ENCODE results near the gene RPUSD3.

The RPUSD3 gene

GRCh38 chr3:9887480-9887879 lies 43.7 kb upstream of the RPUSD3 start:
- TF ChIP-seq CTCF (IDR thresholded peaks at IDR 0.05; ENCODE audit: low read depth, low read length), result no peak
- no peaks in the 10 kb centered on the region for H3K9me3 ChIP-seq (ENCODE audit: severe bottlenecking)
- H3K4me3 ChIP-seq (ENCODE audit: low read depth, low read length), result no peak overlapping the region
- no peaks in the 10 kb centered on the region for H3K27me3 ChIP-seq (ENCODE audit: insufficient read depth, low read depth, severe bottlenecking)
- no peak for DNase-seq
- peaks cover 7% of the 10 kb centered on the region for H3K36me3 ChIP-seq
- H3K27ac ChIP-seq, result no peak overlapping the region

- Histone ChIP-seq H3K27ac (no peak overlapping the region), H3K36me3 (no peaks in the 10 kb centered on the region), H3K9me3 (ENCODE audit: severe bottlenecking) (no peaks in the 10 kb centered on the region), H3K27me3 (ENCODE audit: insufficient read depth, low read depth, severe bottlenecking) (no peaks in the 10 kb centered on the region), H3K4me3 (ENCODE audit: low read depth, low read length) (no peak overlapping the region)
- no peak for DNase-seq
- TF ChIP-seq CTCF (IDR thresholded peaks at IDR 0.05; ENCODE audit: low read depth, low read length), result no peak
Measured at GRCh38 chr3:9886328-9886727, 42.5 kb upstream of the RPUSD3 start.

- no peaks in the 10 kb centered on the region for H3K9me3 ChIP-seq (ENCODE audit: severe bottlenecking)
- no peak for TF ChIP-seq CTCF (IDR thresholded peaks at IDR 0.05; ENCODE audit: low read depth, low read length)
- no peak for DNase-seq
- H3K4me3 ChIP-seq (ENCODE audit: low read depth, low read length), result no peak overlapping the region
- H3K27ac ChIP-seq, result no peak overlapping the region
- H3K27me3 ChIP-seq (ENCODE audit: insufficient read depth, low read depth, severe bottlenecking), result no peaks in the 10 kb centered on the region
- no peaks in the 10 kb centered on the region for H3K36me3 ChIP-seq
Measured at GRCh38 chr3:9884555-9885165, 40.9 kb upstream of the RPUSD3 start.

- Histone ChIP-seq H3K27me3 (ENCODE audit: insufficient read depth, low read depth, severe bottlenecking) (no peaks in the 10 kb centered on the region), H3K36me3 (no peaks in the 10 kb centered on the region), H3K27ac (no peak overlapping the region), H3K4me3 (ENCODE audit: low read depth, low read length) (no peak overlapping the region), H3K9me3 (ENCODE audit: severe bottlenecking) (no peaks in the 10 kb centered on the region)
- DNase-seq, result no peak
- no peak for TF ChIP-seq CTCF (IDR thresholded peaks at IDR 0.05; ENCODE audit: low read depth, low read length)
Measured at GRCh38 chr3:9883706-9884554, 40.1 kb upstream of the RPUSD3 start.

GRCh38 chr3:9881441-9881840 lies 37.6 kb upstream of the RPUSD3 start:
- no peak for DNase-seq
- Histone ChIP-seq H3K27ac (no peak overlapping the region), H3K27me3 (ENCODE audit: insufficient read depth, low read depth, severe bottlenecking) (no peaks in the 10 kb centered on the region)

More at GRCh38 chr3:9881441-9881840, 37.6 kb upstream of the RPUSD3 start:
- H3K4me3 ChIP-seq (ENCODE audit: low read depth, low read length), result no peak overlapping the region
- no peaks in the 10 kb centered on the region for H3K36me3 ChIP-seq
- no peaks in the 10 kb centered on the region for H3K9me3 ChIP-seq (ENCODE audit: severe bottlenecking)
- TF ChIP-seq CTCF (IDR thresholded peaks at IDR 0.05; ENCODE audit: low read depth, low read length), result no peak
